PC-3 (cell line): ENCODE data around the gene CHI3L2. TPM values are rescaled to one million over a fixed set of nuclear protein-coding genes. Genes with fewer than 3 reads are reported as not detected.

Source experiments
- ATAC-seq: fragments of 200-7000 bp; cut with Tn5 transposase; 2 replicates; pipeline ENCODE4 v1.9.1; 2020; ENCODE audit warnings: mild to moderate bottlenecking, moderate library complexity
- BruUV-seq: library from RNA; stranded (reverse); fragments of 400-500 nt; replicated peaks from 2 replicates; lab custom pipeline; 2021; lab: Mats Ljungman, UMichigan
- CTCF ChIA-PET: fragments of 300-600 bp; sonication (Branson Sonifier 250); formaldehyde crosslinking; loops from one replicate; lab custom pipeline; 2022; ENCODE audit warnings: antibody characterized with exemption; lab: Charles Lee
- POLR2A ChIA-PET: fragments of 300-600 bp; sonication (Branson Sonifier 250); formaldehyde crosslinking; loops from one replicate; lab custom pipeline; 2022; ENCODE audit warnings: antibody characterized with exemption; ENCODE audit not compliant: unreplicated experiment; lab: Charles Lee
- DNase-seq: peaks from one replicate; pipeline ENCODE4 v3.0.0-alpha.2; 2015
- H2AFZ ChIP-seq: fragments of 300-600 bp; sonication (generic); 2 replicates; pipeline ENCODE4 v1.6.0; 2016; ENCODE audit warnings: antibody characterized with exemption, low read length
- H3F3A ChIP-seq: fragments of 300-600 bp; sonication (generic); one replicate; pipeline ENCODE4 v1.6.0; 2017; ENCODE audit warnings: antibody characterized with exemption, low read length, control low read depth, mild to moderate bottlenecking; ENCODE audit not compliant: unreplicated experiment
- H3K27ac ChIP-seq: fragments of 300-600 bp; sonication (generic); 2 replicates; pipeline ENCODE4 v1.5.1; 2016; ENCODE audit warnings: mild to moderate bottlenecking, low read length
- H3K27me3 ChIP-seq: fragments of 300-600 bp; sonication (generic); 2 replicates; pipeline ENCODE4 v1.6.1; 2016; ENCODE audit warnings: low read length, mixed read lengths
- H3K36me3 ChIP-seq: fragments of 300-600 bp; sonication (generic); 2 replicates; pipeline ENCODE4 v1.6.1; 2016; ENCODE audit warnings: low read depth, mixed run types, low read length, mixed read lengths
- H3K4me1 ChIP-seq: fragments of 300-600 bp; sonication (generic); 2 replicates; pipeline ENCODE4 v1.5.1; 2016; ENCODE audit warnings: low read length; ENCODE audit not compliant: insufficient read depth
- H3K4me2 ChIP-seq: fragments of 300-600 bp; sonication (generic); 2 replicates; pipeline ENCODE4 v1.6.0; 2016; ENCODE audit warnings: low read length
- H3K4me3 ChIP-seq: fragments of 300-600 bp; sonication (generic); 2 replicates; pipeline ENCODE4 v1.5.1; 2016; ENCODE audit warnings: mild to moderate bottlenecking, low read length, mixed read lengths
- H3K79me2 ChIP-seq: fragments of 300-600 bp; sonication (generic); 2 replicates; pipeline ENCODE4 v1.6.1; 2017; ENCODE audit warnings: low read length, mixed read lengths
- H3K9ac ChIP-seq: fragments of 300-600 bp; sonication (generic); 2 replicates; pipeline ENCODE4 v1.6.0; 2016; ENCODE audit warnings: mild to moderate bottlenecking, low read length
- H3K9me2 ChIP-seq: fragments of 300-600 bp; sonication (generic); replicated peaks from 2 replicates; pipeline ENCODE4 v1.6.1; 2016; ENCODE audit warnings: mixed run types, low read length, mixed read lengths
- H3K9me3 ChIP-seq: fragments of 300-600 bp; sonication (generic); 2 replicates; pipeline ENCODE4 v1.6.1; 2016; ENCODE audit warnings: low read length, mixed read lengths
- H4K20me1 ChIP-seq: fragments of 300-600 bp; sonication (generic); 2 replicates; pipeline ENCODE4 v1.6.1; 2016; ENCODE audit warnings: low read length, mixed read lengths
- EZH2 ChIP-seq: fragments of 300-600 bp; sonication (generic); IDR thresholded peaks from one replicate; pipeline ENCODE4 v1.6.1; 2017; ENCODE audit warnings: antibody characterized with exemption, mild to moderate bottlenecking, low read length; ENCODE audit not compliant: unreplicated experiment
- EZH2phosphoT487 ChIP-seq: fragments of 300-600 bp; sonication (generic); IDR thresholded peaks from 2 replicates; pipeline ENCODE4 v1.6.1; 2018; ENCODE audit warnings: mild to moderate bottlenecking, antibody characterized with exemption, low read length, borderline replicate concordance
- intact Hi-C: fragments of 100-400 bp; cut with micrococcal nuclease; formaldehyde crosslinking; loops from 2 replicates; pipeline ENCODE4 v1.9.0; 2023
- total RNA-seq: library from RNA; depleted of rRNA; stranded (reverse); fragments of >200 nt; gene quantifications from 2 replicates; pipeline ENCODE4 v1.2.3, GENCODE V29; 2014
- TF ChIP-seq, protein P1 (sequence below): fragments of 300-600 bp; sonication (generic); conservative IDR thresholded peaks from 2 replicates; pipeline ENCODE4 v1.5.1; 2017; ENCODE audit warnings: antibody characterized with exemption, low read depth, mild to moderate bottlenecking, low read length

CHI3L2 gene
- total RNA-seq, 1 experiment from 2014 or later, result 0.55 TPM

DNA sequence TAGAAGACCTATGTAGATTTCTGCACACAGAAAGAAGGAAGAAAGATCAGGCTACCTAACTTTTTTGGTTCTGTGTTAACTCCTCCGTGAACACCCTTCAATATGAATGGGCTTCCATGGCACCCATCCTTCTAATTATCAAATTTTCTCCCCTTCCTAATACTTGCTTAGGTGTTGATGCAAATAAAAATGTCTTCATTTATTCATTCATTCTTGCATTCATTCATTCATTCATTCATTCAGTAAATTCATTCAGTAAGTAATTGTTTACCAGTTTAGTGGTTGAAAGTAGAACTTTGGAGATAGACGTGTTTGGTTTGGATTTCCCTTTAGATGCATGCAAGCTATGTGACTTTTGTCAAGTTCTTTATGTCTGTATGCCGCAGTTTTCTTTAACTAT is 4.6 kb downstream of the CHI3L2 start:
- CTCF ChIA-PET, result no interaction called here
- intact Hi-C loops, result no loop called here
- DNase-seq (no peak), ATAC-seq (no peak)
- Histone ChIP-seq H3K9me3 (no peaks in the 10 kb centered on the region), H3K4me2 (no peak overlapping the region), H3K4me3 (no peak overlapping the region), H4K20me1 (no peaks in the 10 kb centered on the region), H3F3A (no peaks in the 10 kb centered on the region), H3K9me2 (no peaks in the 10 kb centered on the region), H3K9ac (no peak overlapping the region), H2AFZ (no peak overlapping the region), H3K4me1 (peaks cover 52% of the 10 kb centered on the region), H3K36me3 (no peaks in the 10 kb centered on the region), H3K27me3 (no peaks in the 10 kb centered on the region), H3K27ac (no peak overlapping the region), H3K79me2 (no peaks in the 10 kb centered on the region)
- POLR2A ChIA-PET, result no interaction called here
- no TSS peak for BruUV-seq
- TF ChIP-seq EZH2phosphoT487 (no peak), EZH2 (no peak)

DNA sequence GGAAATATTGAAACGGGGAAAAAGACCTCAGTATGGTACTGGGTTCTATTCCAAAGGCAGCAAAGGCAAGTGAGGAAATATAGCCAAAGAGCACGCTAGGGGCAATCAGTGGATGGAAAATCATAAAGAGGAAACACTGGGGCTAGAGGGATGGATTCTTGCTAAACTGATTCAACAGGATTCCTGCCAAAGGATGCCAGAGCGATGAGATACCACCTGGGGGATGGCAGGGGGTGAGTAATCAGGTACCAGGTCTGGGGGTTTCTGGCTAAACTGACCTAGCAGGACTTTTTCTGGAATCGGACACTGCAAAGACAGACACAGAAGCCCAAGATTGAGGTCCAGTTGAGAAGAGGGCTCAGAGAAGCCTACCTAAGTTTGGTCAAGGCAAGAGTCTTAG is 6.7 kb downstream of the CHI3L2 start:
- Histone ChIP-seq H3K27ac (peak overlapping the region; percentile 70), H3K36me3 (no peaks in the 10 kb centered on the region), H3K79me2 (no peaks in the 10 kb centered on the region), H3K9me3 (no peaks in the 10 kb centered on the region), H3K9me2 (no peaks in the 10 kb centered on the region), H3K4me1 (peaks cover 37% of the 10 kb centered on the region), H3K27me3 (no peaks in the 10 kb centered on the region), H2AFZ (no peak overlapping the region), H3F3A (no peaks in the 10 kb centered on the region), H3K4me2 (peak overlapping the region; percentile 68), H4K20me1 (no peaks in the 10 kb centered on the region), H3K4me3 (peak overlapping the region; percentile 17; the same call in 1 of the 2 replicates), H3K9ac (no peak overlapping the region)
- no TSS peak for BruUV-seq
- CTCF ChIA-PET, result interaction anchor here (1.0 kb wide), 1 partner anchor 100 kb away, joined by 3 read pairs; no protein-coding TSS in a partner anchor
- peak; percentile 83 for DNase-seq
- ATAC-seq, result peak; percentile 37
- TF ChIP-seq, protein P1, sequence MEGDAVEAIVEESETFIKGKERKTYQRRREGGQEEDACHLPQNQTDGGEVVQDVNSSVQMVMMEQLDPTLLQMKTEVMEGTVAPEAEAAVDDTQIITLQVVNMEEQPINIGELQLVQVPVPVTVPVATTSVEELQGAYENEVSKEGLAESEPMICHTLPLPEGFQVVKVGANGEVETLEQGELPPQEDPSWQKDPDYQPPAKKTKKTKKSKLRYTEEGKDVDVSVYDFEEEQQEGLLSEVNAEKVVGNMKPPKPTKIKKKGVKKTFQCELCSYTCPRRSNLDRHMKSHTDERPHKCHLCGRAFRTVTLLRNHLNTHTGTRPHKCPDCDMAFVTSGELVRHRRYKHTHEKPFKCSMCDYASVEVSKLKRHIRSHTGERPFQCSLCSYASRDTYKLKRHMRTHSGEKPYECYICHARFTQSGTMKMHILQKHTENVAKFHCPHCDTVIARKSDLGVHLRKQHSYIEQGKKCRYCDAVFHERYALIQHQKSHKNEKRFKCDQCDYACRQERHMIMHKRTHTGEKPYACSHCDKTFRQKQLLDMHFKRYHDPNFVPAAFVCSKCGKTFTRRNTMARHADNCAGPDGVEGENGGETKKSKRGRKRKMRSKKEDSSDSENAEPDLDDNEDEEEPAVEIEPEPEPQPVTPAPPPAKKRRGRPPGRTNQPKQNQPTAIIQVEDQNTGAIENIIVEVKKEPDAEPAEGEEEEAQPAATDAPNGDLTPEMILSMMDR, result no peak
- TF ChIP-seq EZH2, result no peak
- no peak for TF ChIP-seq EZH2phosphoT487
- intact Hi-C loops, result no loop called here
- POLR2A ChIA-PET, result no interaction called here

DNA sequence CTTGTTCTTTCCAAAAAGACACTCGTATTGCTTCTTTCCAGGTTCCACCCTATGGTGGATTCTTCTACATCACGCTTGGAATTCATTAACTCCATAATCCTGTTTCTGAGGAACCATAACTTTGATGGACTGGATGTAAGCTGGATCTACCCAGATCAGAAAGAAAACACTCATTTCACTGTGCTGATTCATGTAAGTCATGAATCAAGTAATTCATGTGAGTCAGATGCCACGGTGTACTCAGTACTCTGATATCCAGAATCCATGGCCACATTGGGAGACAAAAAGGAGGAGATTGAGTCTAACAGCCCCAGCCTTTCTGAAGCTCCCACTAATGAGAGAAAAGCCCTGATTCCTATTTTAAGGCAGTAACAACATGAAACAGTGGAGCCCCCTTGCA is 7.4 kb downstream of the CHI3L2 start:
- Histone ChIP-seq H3K36me3 (no peaks in the 10 kb centered on the region), H3K27ac (peak overlapping the region; percentile 70), H3K79me2 (no peaks in the 10 kb centered on the region), H3K9me3 (no peaks in the 10 kb centered on the region), H3F3A (no peaks in the 10 kb centered on the region), H3K4me1 (peaks cover 34% of the 10 kb centered on the region), H3K4me2 (peak overlapping the region; percentile 68), H3K4me3 (peak overlapping the region; percentile 17; the same call in 1 of the 2 replicates), H3K9ac (no peak overlapping the region), H2AFZ (no peak overlapping the region), H4K20me1 (no peaks in the 10 kb centered on the region), H3K9me2 (no peaks in the 10 kb centered on the region), H3K27me3 (no peaks in the 10 kb centered on the region)
- intact Hi-C loops, result no loop called here
- peak; percentile 84 for DNase-seq
- ChIA-PET POLR2A (no interaction called here), CTCF (interaction anchor here (1.0 kb wide), 1 partner anchor 99 kb away, joined by 3 read pairs; no protein-coding TSS in a partner anchor)
- TF ChIP-seq, protein P1, result no peak
- TF ChIP-seq EZH2 (no peak), EZH2phosphoT487 (no peak)
- no TSS peak for BruUV-seq
- peak; percentile 88 for ATAC-seq
